Esophagus muscularis mucosa (tissue), 4 donors: Measurements from ENCODE around the gene SEC61A1. TPM values are rescaled to one million over a fixed set of nuclear protein-coding genes. Genes with fewer than 3 reads are reported as not detected.

Source experiments
- DNase-seq: peaks from one replicate; pipeline ENCODE4 v3.0.0-alpha.2; 2017; ENCODE audit errors: extremely low spot score
- H3K27ac ChIP-seq, 4 donors: fragments of 200-600 bp; sonication (generic); replicated peaks in 1 of 4; 1 replicate in 3 of 4; 2 replicates in 1 of 4; pipeline ENCODE4 v1.5.1; 2016 to 2019; ENCODE audit warnings: mild to moderate bottlenecking in 1 of 4
- H3K27me3 ChIP-seq, 4 donors: fragments of 200-600 bp; sonication (generic); one replicate each; pipeline versions ENCODE4 v1.5.1 to v1.6.0; 2016 to 2019
- H3K36me3 ChIP-seq, 4 donors: fragments of 200-600 bp; sonication (generic); one replicate each; pipeline ENCODE4 v1.5.1; 2016 to 2019
- H3K4me1 ChIP-seq, 4 donors: fragments of 200-600 bp; sonication (generic); one replicate each; pipeline ENCODE4 v1.5.1; 2016 to 2019
- H3K4me3 ChIP-seq, 4 donors: fragments of 200-600 bp; sonication (generic); 1 replicate in 2 of 4; 2 replicates in 2 of 4; pipeline ENCODE4 v1.5.1; 2016 to 2019; ENCODE audit warnings: mild to moderate bottlenecking in 4 of 4, moderate library complexity in 1 of 4
- H3K9me3 ChIP-seq, 4 donors: fragments of 200-600 bp; sonication (generic); 1 replicate in 3 of 4; 2 replicates in 1 of 4; pipeline ENCODE4 v1.5.1; 2016 to 2019
- EP300 ChIP-seq: sonication (generic); formaldehyde crosslinking; IDR thresholded peaks from one replicate; pipeline ENCODE4 v1.6.1; 2017; ENCODE audit warnings: antibody characterized with exemption
- POLR2A ChIP-seq: fragments of 450-650 bp; IDR thresholded peaks from one replicate; pipeline ENCODE4 v1.6.1; 2017; ENCODE audit warnings: antibody characterized with exemption, moderate library complexity, mild to moderate bottlenecking, low read depth
- POLR2AphosphoS5 ChIP-seq, 2 donors: sonication (generic); formaldehyde crosslinking; IDR thresholded peaks; one replicate each; pipeline ENCODE4 v1.6.1; 2017; ENCODE audit warnings: antibody characterized with exemption in 2 of 2
- WGBS: methylation state at CpG from one replicate; pipeline ENCODE4 v1.1.5; 2018; 5-methylcytosine and 5-hydroxymethylcytosine counted together
- intact Hi-C: fragments of 100-400 bp; cut with DNase I; formaldehyde crosslinking; loops from one replicate; pipeline ENCODE4 v1.15.1; 2023
- total RNA-seq, 4 donors: library from RNA; depleted of rRNA; stranded (reverse); fragments of >200 nt; gene quantifications; one replicate each; pipeline versions ENCODE4 v1.1.0 to v1.2.1, GENCODE V29; 2016
- TF ChIP-seq, protein P1 (sequence below), 3 experiments: fragments of 200-600 bp in 2 of 3; fragments of 450-650 bp in 1 of 3; sonication (generic) in 2 of 3; IDR thresholded peaks; one replicate each; pipeline ENCODE4 v1.5.1; 2017 to 2019; ENCODE audit warnings: antibody characterized with exemption in 3 of 3, mild to moderate bottlenecking in 2 of 3, moderate library complexity in 1 of 3

SEC61A1 gene
- total RNA-seq, 4 donors from 2014 or later = 67.7 to 110 (median 89.6) TPM

DNA sequence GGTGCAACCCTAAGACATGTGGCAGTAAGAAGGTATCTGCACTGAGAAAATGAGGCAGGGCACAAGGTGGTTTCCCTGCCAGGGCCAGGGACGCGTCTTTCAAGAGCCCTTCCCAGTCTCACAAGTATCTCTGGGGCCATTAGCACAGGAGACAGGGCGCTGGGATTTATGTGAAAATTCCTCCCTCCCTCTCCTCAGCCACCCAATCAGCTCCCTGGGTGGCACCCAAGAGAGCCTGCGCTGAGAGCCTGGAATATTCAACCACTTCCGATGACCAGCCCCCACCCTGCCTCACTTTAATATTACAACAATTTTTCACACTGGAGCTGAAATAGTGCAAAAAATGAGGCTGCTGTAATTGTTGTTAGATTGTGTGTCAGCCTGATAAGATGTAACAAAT is 26.1 kb downstream of the SEC61A1 start:
- TF ChIP-seq, protein P1, sequence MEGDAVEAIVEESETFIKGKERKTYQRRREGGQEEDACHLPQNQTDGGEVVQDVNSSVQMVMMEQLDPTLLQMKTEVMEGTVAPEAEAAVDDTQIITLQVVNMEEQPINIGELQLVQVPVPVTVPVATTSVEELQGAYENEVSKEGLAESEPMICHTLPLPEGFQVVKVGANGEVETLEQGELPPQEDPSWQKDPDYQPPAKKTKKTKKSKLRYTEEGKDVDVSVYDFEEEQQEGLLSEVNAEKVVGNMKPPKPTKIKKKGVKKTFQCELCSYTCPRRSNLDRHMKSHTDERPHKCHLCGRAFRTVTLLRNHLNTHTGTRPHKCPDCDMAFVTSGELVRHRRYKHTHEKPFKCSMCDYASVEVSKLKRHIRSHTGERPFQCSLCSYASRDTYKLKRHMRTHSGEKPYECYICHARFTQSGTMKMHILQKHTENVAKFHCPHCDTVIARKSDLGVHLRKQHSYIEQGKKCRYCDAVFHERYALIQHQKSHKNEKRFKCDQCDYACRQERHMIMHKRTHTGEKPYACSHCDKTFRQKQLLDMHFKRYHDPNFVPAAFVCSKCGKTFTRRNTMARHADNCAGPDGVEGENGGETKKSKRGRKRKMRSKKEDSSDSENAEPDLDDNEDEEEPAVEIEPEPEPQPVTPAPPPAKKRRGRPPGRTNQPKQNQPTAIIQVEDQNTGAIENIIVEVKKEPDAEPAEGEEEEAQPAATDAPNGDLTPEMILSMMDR (IDR thresholded peaks at IDR 0.05) = no peak
- TF ChIP-seq POLR2A (no peak), POLR2AphosphoS5 (IDR thresholded peaks at IDR 0.05) (no peak), EP300 (no peak)
- 96% methylated on average over 5 of the region's 5 CpGs for WGBS
- Histone ChIP-seq H3K4me3 (no peak overlapping the region), H3K9me3 (no peaks in the 10 kb centered on the region), H3K27me3 (no peaks in the 10 kb centered on the region), H3K27ac (no peak overlapping the region), H3K4me1 (peaks cover 43 to 57% (median 50%) of the 10 kb centered on the region in 4 donors), H3K36me3 (peaks cover 0 to 31% (median 12%) of the 10 kb centered on the region in 4 donors)
- DNase-seq = no peak
- intact Hi-C loops = loop anchor here (5.0 kb wide), 4 partner anchors 44 to 529 kb away; partner anchors contain the start of genes EEFSEC and RUVBL1

DNA sequence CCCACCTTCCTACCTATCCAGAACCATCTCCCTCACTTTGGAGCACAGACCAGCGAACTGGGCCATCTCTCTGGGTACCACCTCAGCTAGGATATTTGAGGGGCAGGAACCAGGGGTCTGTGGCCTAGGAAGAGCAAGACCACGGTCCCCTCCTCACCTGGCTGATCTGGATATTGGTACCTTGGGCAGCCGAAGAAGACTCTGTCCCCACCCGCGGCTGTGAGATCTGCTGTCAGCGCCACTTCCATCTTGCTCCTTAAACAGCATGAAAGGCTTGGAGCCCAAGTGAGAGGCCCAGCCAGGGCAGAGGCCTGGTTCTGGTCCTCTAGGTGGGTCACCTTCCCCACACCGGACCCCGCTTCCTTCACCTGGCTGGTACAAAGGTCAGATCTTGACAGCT is 26.6 kb downstream of the SEC61A1 start:
- no peak overlapping the region for H3K27ac ChIP-seq
- no peak overlapping the region for H3K4me3 ChIP-seq
- no peak for DNase-seq
- peaks cover 0 to 31% (median 12%) of the 10 kb centered on the region in 4 donors for H3K36me3 ChIP-seq
- intact Hi-C loops = loop anchor here (5.0 kb wide), 4 partner anchors 43 to 528 kb away; partner anchors contain the start of genes EEFSEC and RUVBL1
- WGBS = 95% methylated on average over 4 of the region's 8 CpGs
- TF ChIP-seq, protein P1 (IDR thresholded peaks at IDR 0.05) = no peak
- TF ChIP-seq POLR2AphosphoS5 (IDR thresholded peaks at IDR 0.05) (no peak), EP300 (no peak), POLR2A (no peak)
- H3K4me1 ChIP-seq = peaks cover 46 to 59% (median 55%) of the 10 kb centered on the region in 4 donors
- no peaks in the 10 kb centered on the region for H3K9me3 ChIP-seq
- H3K27me3 ChIP-seq = no peaks in the 10 kb centered on the region

DNA sequence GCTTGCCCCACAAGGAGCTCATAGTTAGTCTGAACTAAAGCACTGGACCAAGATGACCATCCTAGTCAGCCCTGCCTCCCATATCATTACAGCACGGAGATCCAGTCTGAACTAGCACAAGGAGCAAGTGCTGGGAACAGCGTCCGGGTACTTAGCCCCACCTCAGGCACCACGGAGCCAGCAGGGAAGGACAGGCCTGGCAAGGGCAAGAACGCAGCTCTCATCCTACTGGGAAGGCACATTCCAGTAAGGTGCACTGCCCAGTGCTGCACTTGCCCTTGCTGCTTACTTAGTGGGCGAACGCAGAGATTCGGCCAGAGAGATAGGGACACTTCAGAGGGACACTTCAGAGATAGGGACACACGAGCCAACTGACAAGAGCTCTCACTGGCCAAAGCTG is 27.6 kb downstream of the SEC61A1 start:
- Histone ChIP-seq H3K4me1 (peaks cover 52 to 67% (median 62%) of the 10 kb centered on the region in 4 donors), H3K4me3 (no peak overlapping the region), H3K27ac (no peak overlapping the region), H3K36me3 (peaks cover 0 to 31% (median 13%) of the 10 kb centered on the region in 4 donors), H3K27me3 (no peaks in the 10 kb centered on the region), H3K9me3 (no peaks in the 10 kb centered on the region)
- no peak for DNase-seq
- 92% methylated on average over 9 of the region's 9 CpGs for WGBS
- TF ChIP-seq, protein P1 (IDR thresholded peaks at IDR 0.05) = no peak
- TF ChIP-seq POLR2AphosphoS5 (IDR thresholded peaks at IDR 0.05) (no peak), EP300 (no peak), POLR2A (no peak)
- intact Hi-C loops = loop anchor here (5.0 kb wide), 4 partner anchors 42 to 527 kb away; partner anchors contain the start of genes EEFSEC and RUVBL1

DNA sequence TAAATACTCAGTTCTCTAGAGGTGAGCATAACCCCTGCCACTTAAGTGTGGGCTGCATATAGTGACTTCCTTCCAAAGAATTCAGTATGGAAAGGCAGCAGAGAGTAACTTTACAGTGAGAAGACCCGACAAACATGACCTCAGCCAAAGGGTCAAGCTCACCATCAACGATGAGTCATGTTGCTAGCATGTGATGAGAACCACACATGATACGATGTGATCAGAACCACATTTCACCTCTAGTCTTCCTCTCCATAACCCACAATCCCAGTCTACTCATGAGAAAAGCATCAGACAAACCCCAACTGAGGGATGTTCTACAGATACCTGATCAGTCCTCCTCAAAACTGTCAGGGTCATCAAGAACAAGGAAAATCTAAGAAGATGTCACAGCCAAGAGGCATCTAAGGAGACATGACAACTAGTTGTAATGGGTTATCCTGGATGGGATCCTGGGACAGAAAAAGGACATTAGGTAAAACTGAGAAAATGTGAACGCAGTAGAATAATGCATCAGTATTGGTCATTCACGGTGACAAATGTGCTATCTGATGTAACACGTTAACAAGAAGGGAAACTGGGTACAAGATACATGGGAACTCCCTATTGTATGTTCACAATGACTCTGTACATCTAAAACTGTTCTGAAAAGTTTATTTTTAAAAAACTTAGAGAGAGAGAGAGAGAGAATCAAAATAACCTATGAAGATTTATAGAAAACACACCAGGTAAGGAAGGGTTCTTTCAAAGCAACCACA is 28.3 kb downstream of the SEC61A1 start:
- Histone ChIP-seq H3K27ac (no peak overlapping the region), H3K4me3 (no peak overlapping the region), H3K4me1 (peaks cover 52 to 67% (median 63%) of the 10 kb centered on the region in 4 donors), H3K27me3 (no peaks in the 10 kb centered on the region), H3K36me3 (peaks cover 0 to 34% (median 16%) of the 10 kb centered on the region in 4 donors), H3K9me3 (no peaks in the 10 kb centered on the region)
- 76% methylated on average over 6 of the region's 6 CpGs for WGBS
- TF ChIP-seq POLR2A (no peak), POLR2AphosphoS5 (IDR thresholded peaks at IDR 0.05) (no peak), EP300 (no peak)
- TF ChIP-seq, protein P1 (IDR thresholded peaks at IDR 0.05) = no peak
- no peak for DNase-seq
- intact Hi-C loops = no loop called here
